A673 (cell line): ENCODE measurements around the gene CAPG.

ENCODE experiments used
- EZH2 ChIP-seq: fragments of 200-600 bp; sonication (generic); IDR thresholded peaks from 2 replicates; pipeline ENCODE4 v1.6.1; 2017; ENCODE audit warnings: borderline replicate concordance, low read depth, mild to moderate bottlenecking, mixed read lengths, antibody characterized with exemption, low read length; ENCODE audit not compliant: poor library complexity, severe bottlenecking
- TF ChIP-seq, protein P1 (sequence below): fragments of 300-800, 200-600 bp; sonication (generic); conservative IDR thresholded peaks from 2 replicates; pipeline ENCODE4 v1.5.1; 2017; ENCODE audit warnings: low read depth, mild to moderate bottlenecking, antibody characterized with exemption, low read length, moderate library complexity, mixed read lengths

DNA sequence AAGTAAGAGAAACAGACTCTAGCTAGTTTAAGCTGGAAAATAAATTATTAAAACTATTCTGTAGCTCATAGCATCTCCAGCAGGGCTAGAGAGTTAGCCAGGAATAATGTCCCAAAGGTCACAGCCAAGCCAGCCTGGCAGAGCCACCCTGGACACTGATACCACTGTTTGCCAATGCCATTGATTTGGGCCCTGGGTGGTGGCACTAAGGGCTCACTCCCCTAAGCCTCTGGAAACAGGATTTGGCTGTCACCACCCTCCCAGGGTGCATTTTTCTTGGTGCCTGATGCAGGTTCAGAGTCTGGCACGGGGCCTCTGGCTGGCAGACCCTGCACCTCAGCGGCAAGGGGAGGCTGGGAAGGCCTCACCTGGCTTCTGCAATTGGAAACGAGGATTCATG lies 15.4 kb upstream of the CAPG start:
- TF ChIP-seq, protein P1, sequence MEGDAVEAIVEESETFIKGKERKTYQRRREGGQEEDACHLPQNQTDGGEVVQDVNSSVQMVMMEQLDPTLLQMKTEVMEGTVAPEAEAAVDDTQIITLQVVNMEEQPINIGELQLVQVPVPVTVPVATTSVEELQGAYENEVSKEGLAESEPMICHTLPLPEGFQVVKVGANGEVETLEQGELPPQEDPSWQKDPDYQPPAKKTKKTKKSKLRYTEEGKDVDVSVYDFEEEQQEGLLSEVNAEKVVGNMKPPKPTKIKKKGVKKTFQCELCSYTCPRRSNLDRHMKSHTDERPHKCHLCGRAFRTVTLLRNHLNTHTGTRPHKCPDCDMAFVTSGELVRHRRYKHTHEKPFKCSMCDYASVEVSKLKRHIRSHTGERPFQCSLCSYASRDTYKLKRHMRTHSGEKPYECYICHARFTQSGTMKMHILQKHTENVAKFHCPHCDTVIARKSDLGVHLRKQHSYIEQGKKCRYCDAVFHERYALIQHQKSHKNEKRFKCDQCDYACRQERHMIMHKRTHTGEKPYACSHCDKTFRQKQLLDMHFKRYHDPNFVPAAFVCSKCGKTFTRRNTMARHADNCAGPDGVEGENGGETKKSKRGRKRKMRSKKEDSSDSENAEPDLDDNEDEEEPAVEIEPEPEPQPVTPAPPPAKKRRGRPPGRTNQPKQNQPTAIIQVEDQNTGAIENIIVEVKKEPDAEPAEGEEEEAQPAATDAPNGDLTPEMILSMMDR, result no peak
- TF ChIP-seq EZH2, result no peak
